Natural killer cell (primary cell): ENCODE data around the gene CDH11. TPM values are rescaled to one million over a fixed set of nuclear protein-coding genes. Genes with fewer than 3 reads are reported as not detected.

Experiments
- ATAC-seq, 3 donors: fragments of 150-1000 bp in 2 of 3; fragments of 200-7000 bp in 1 of 3; cut with Tn5 transposase; 1 replicate in 1 of 3; 2 replicates in 2 of 3; pipeline ENCODE4 v1.10.0; 2021; ENCODE audit warnings: mild to moderate bottlenecking in 2 of 3, moderate library complexity in 2 of 3
- DNase-seq, 2 donors: peaks; one replicate each; pipeline versions ENCODE4 v3.0.0 to v3.0.0-alpha.2; 2013 to 2021; ENCODE audit warnings: mixed read lengths in 1 of 2
- H3K27ac ChIP-seq: one replicate; pipeline ENCODE4 v1.5.1; 2013; ENCODE audit warnings: mild to moderate bottlenecking, low read length
- H3K27me3 ChIP-seq: one replicate; pipeline ENCODE4 v1.6.1; 2013; ENCODE audit warnings: low read length; ENCODE audit not compliant: control insufficient read depth, insufficient read depth
- H3K36me3 ChIP-seq: one replicate; pipeline ENCODE4 v1.6.1; 2013; ENCODE audit warnings: low read length; ENCODE audit not compliant: control insufficient read depth, insufficient read depth
- H3K4me1 ChIP-seq: one replicate; pipeline ENCODE4 v1.6.1; 2013; ENCODE audit warnings: low read length; ENCODE audit not compliant: control insufficient read depth, insufficient read depth
- H3K4me3 ChIP-seq: one replicate; pipeline ENCODE4 v1.5.1; 2013; ENCODE audit warnings: low read length
- H3K9me3 ChIP-seq: one replicate; pipeline ENCODE4 v1.6.1; 2013; ENCODE audit warnings: low read length; ENCODE audit not compliant: control insufficient read depth, insufficient read depth
- H3K27ac Mint-ChIP-seq, 2 donors: one replicate each; pipeline ENCODE4 v1.8.0; 2022; ENCODE audit warnings: mild to moderate bottlenecking in 2 of 2, mixed read lengths in 2 of 2, moderate library complexity in 1 of 2
- H3K27me3 Mint-ChIP-seq, 2 donors: one replicate each; pipeline ENCODE4 v1.8.0; 2022; ENCODE audit warnings: low read depth in 2 of 2, mixed read lengths in 2 of 2
- H3K36me3 Mint-ChIP-seq: one replicate; pipeline ENCODE4 v1.8.0; 2022; ENCODE audit warnings: mixed read lengths
- H3K4me1 Mint-ChIP-seq, 2 donors: one replicate each; pipeline ENCODE4 v1.8.0; 2022; ENCODE audit warnings: mixed read lengths in 2 of 2
- H3K4me3 Mint-ChIP-seq: one replicate; pipeline ENCODE4 v1.8.0; 2022; ENCODE audit warnings: mild to moderate bottlenecking, moderate library complexity, mixed read lengths
- H3K9me3 Mint-ChIP-seq, 2 donors: one replicate each; pipeline ENCODE4 v1.8.0; 2022; ENCODE audit warnings: mixed read lengths in 2 of 2
- WGBS: methylation state at CpG from one replicate; pipeline ENCODE4 v1.1.7; 2013; ENCODE audit warnings: missing lambda C conversion rate; ENCODE audit not compliant: insufficient coverage; 5-methylcytosine and 5-hydroxymethylcytosine counted together
- intact Hi-C: fragments of 100-400 bp; cut with micrococcal nuclease; formaldehyde crosslinking; loops from one replicate; pipeline ENCODE4 v1.14.2; 2022
- total RNA-seq, 4 donors: library from RNA; stranded (reverse); fragments of 120-200 nt in 1 of 4; gene quantifications; one replicate each; pipeline versions ENCODE4 v1.2.3 to v1.2.4, GENCODE V29; 2013 to 2022
- TF ChIP-seq, protein P1 (sequence below): fragments of 200-600 bp; IDR thresholded peaks from one replicate; pipeline ENCODE4 v1.8.0; 2022; ENCODE audit warnings: antibody characterized with exemption

The CDH11 gene
- total RNA-seq, 3 donors from 2014 or later (not counting 1 experiment from before 2014, with no cell fraction given), result not detected

DNA sequence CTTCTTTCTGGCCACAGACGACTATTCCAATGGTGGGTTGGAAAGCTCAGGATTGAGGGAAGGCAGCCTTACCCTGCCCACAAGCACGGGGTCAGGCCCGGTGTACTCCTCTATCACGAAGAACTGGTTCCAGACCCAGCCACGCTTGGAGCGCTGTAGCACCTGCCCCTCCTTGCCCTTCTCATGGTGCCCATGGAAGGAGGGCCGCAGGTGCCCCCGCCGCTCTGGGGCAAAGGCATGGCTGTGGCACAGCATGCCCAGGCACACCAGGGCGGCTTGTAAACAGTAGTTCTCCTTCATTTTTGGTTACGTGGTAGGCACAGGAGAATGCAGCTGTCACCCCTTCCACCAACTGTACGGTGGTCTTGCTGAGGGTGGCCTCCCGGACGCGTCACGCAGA is 117.3 kb downstream of the CDH11 start:
- Histone ChIP-seq H3K27me3 (no peaks in the 10 kb centered on the region), H3K36me3 (no peaks in the 10 kb centered on the region), H3K4me3 (no peak overlapping the region), H3K27ac (no peak overlapping the region), H3K4me1 (no peaks in the 10 kb centered on the region), H3K9me3 (no peaks in the 10 kb centered on the region)
- H3K9me3 Mint-ChIP-seq, result peaks cover 0 to 2% of the 10 kb centered on the region in 2 donors
- WGBS, result 93% methylated on average over 16 of the region's 16 CpGs
- H3K4me1 Mint-ChIP-seq, result no peaks in the 10 kb centered on the region
- H3K36me3 Mint-ChIP-seq, result no peaks in the 10 kb centered on the region
- no peak overlapping the region for H3K4me3 Mint-ChIP-seq
- TF ChIP-seq, protein P1, sequence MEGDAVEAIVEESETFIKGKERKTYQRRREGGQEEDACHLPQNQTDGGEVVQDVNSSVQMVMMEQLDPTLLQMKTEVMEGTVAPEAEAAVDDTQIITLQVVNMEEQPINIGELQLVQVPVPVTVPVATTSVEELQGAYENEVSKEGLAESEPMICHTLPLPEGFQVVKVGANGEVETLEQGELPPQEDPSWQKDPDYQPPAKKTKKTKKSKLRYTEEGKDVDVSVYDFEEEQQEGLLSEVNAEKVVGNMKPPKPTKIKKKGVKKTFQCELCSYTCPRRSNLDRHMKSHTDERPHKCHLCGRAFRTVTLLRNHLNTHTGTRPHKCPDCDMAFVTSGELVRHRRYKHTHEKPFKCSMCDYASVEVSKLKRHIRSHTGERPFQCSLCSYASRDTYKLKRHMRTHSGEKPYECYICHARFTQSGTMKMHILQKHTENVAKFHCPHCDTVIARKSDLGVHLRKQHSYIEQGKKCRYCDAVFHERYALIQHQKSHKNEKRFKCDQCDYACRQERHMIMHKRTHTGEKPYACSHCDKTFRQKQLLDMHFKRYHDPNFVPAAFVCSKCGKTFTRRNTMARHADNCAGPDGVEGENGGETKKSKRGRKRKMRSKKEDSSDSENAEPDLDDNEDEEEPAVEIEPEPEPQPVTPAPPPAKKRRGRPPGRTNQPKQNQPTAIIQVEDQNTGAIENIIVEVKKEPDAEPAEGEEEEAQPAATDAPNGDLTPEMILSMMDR, result no peak
- intact Hi-C loops, result no loop called here
- H3K27ac Mint-ChIP-seq, result no peak overlapping the region
- ATAC-seq, result no peak
- DNase-seq, result no peak
- H3K27me3 Mint-ChIP-seq, result no peaks in the 10 kb centered on the region

DNA sequence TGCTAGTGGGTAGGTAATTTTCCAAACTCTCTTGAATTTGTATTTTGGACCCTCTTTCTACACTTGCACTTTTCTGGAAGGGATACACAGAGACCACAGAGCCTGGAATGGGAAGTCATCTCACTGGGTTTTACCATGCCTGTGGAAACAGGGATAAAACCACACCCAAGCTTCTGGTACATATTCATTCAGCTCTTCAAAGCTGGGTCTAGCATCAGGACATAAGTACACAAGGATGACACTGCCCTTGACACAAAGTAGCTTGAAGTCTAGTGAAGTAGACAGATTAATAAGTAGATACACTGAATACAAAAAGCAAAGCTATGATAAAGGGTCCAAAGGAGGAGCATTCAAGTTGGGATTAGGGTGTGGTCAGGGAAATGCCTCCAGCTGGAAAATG is 118.2 kb downstream of the CDH11 start:
- Histone ChIP-seq H3K36me3 (no peaks in the 10 kb centered on the region), H3K4me1 (no peaks in the 10 kb centered on the region), H3K27me3 (no peaks in the 10 kb centered on the region), H3K4me3 (no peak overlapping the region), H3K9me3 (no peaks in the 10 kb centered on the region), H3K27ac (no peak overlapping the region)
- TF ChIP-seq, protein P1, result no peak
- no peaks in the 10 kb centered on the region for H3K36me3 Mint-ChIP-seq
- H3K4me1 Mint-ChIP-seq, result no peaks in the 10 kb centered on the region
- intact Hi-C loops, result no loop called here
- DNase-seq, result no peak
- ATAC-seq, result no peak
- H3K9me3 Mint-ChIP-seq, result peaks cover 0 to 3% of the 10 kb centered on the region in 2 donors
- no peaks in the 10 kb centered on the region for H3K27me3 Mint-ChIP-seq
- no peak overlapping the region for H3K4me3 Mint-ChIP-seq
- no peak overlapping the region for H3K27ac Mint-ChIP-seq

DNA sequence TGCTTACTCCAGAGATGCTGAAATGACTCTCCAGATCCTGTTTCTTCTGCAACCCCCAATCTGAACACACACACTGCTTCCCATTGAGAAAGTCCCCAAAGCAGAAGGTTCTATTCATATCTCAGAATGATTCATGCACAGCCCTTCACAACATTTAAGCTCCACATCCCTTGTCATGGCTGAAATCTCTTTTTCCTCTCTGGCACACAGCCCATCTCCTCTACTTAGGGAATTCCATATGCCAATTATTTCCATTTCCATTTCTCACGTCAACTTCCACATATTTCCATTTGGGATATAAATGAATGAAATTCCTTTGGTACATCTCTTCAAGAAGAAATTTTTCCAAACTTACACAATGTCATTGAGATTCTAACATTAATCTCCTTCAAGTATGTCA is 119.6 kb downstream of the CDH11 start:
- intact Hi-C loops, result no loop called here
- Histone ChIP-seq H3K36me3 (no peaks in the 10 kb centered on the region), H3K9me3 (no peaks in the 10 kb centered on the region), H3K27me3 (no peaks in the 10 kb centered on the region), H3K27ac (no peak overlapping the region), H3K4me1 (no peaks in the 10 kb centered on the region), H3K4me3 (no peak overlapping the region)
- Mint-ChIP-seq H3K36me3 (no peaks in the 10 kb centered on the region), H3K4me3 (no peak overlapping the region), H3K27ac (no peak overlapping the region), H3K4me1 (no peaks in the 10 kb centered on the region), H3K9me3 (peaks cover 0 to 3% of the 10 kb centered on the region in 2 donors), H3K27me3 (no peaks in the 10 kb centered on the region)
- ATAC-seq (no peak), DNase-seq (no peak)
- no CpG with 5 or more reads among the region's 1 CpG for WGBS
- TF ChIP-seq, protein P1, result no peak

DNA sequence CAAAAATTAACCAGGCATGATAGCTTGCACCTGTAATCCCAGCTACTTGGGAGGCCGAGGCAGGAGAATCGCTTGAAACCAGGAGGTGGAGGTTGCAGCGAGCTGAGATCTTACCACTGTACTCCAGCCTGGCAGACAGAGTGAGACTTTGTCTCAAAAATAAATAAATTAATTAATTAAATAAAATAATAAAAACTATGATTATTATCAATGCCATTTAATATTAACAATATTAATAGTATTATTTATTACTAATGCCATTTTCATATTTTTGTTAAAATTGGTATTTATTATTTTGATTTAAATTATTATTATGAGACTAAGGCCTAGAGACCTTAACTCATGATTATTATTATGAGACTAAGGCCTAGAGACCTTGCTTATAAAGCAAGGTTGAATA is 121.2 kb downstream of the CDH11 start:
- H3K4me1 Mint-ChIP-seq, result no peaks in the 10 kb centered on the region
- Histone ChIP-seq H3K36me3 (no peaks in the 10 kb centered on the region), H3K4me1 (no peaks in the 10 kb centered on the region), H3K4me3 (no peak overlapping the region), H3K9me3 (no peaks in the 10 kb centered on the region), H3K27me3 (no peaks in the 10 kb centered on the region), H3K27ac (no peak overlapping the region)
- TF ChIP-seq, protein P1, result no peak
- no peak overlapping the region for H3K4me3 Mint-ChIP-seq
- no peaks in the 10 kb centered on the region for H3K27me3 Mint-ChIP-seq
- no peak overlapping the region for H3K27ac Mint-ChIP-seq
- ATAC-seq (no peak), DNase-seq (no peak)
- H3K9me3 Mint-ChIP-seq, result peaks cover 0 to 3% of the 10 kb centered on the region in 2 donors
- no peaks in the 10 kb centered on the region for H3K36me3 Mint-ChIP-seq
- WGBS, result 86% methylated on average over 2 of the region's 3 CpGs
- intact Hi-C loops, result no loop called here
